Activated T-helper 17 cell treated with anti-CD3 and anti-CD28 coated beads, Interleukin-2, amount 50 U/mL, for 72 hours (primary cell): ENCODE results near the gene PTBP1. TPM values are rescaled to one million over a fixed set of nuclear protein-coding genes. Genes with fewer than 3 reads are reported as not detected.

Experiments
- ATAC-seq: fragments of 150-1000 bp; cut with Tn5 transposase; replicated peaks from 2 replicates; pipeline ENCODE4 v1.10.0; 2021; ENCODE audit warnings: mild to moderate bottlenecking, moderate library complexity
- H3K27ac Mint-ChIP-seq: one replicate; pipeline ENCODE4 v1.8.0; 2022; ENCODE audit warnings: mixed read lengths
- H3K27me3 Mint-ChIP-seq: one replicate; pipeline ENCODE4 v1.8.0; 2022; ENCODE audit warnings: mixed read lengths
- H3K36me3 Mint-ChIP-seq: one replicate; pipeline ENCODE4 v1.8.0; 2022; ENCODE audit warnings: low read depth, mild to moderate bottlenecking, mixed read lengths
- H3K4me1 Mint-ChIP-seq: one replicate; pipeline ENCODE4 v1.8.0; 2022; ENCODE audit warnings: mixed read lengths
- H3K4me3 Mint-ChIP-seq: one replicate; pipeline ENCODE4 v1.8.0; 2022; ENCODE audit warnings: mild to moderate bottlenecking, mixed read lengths
- H3K9me3 Mint-ChIP-seq: one replicate; pipeline ENCODE4 v1.8.0; 2022; ENCODE audit warnings: mixed read lengths
- total RNA-seq, 2 donors: library from RNA; stranded (reverse); gene quantifications; one replicate each; pipeline ENCODE4 v1.2.3, GENCODE V29; 2022

Gene PTBP1
- total RNA-seq, 2 donors from 2014 or later, result 405 to 726 TPM

DNA sequence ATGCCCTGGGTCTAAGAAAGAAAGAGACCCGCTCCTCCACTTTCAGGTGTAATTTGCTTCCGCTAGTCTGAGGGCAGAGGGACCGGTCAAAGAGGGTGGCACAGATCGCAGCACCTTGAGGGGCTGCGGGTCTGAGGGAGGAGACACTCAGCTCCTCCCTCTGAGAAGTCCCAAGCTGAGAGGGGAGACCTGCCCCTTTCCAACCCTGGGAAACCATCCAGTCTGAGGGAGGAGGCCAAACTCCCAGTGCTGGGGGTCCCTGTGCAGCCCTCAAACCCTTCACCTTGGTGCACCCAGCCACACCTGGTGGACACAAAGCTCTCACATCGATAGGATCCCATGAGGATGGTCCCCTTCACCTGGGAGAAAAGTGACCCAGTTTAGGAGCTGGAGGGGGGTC lies 33.4 kb upstream of the PTBP1 start:
- ATAC-seq, result no peak
- Mint-ChIP-seq H3K27ac (no peak overlapping the region), H3K4me1 (no peaks in the 10 kb centered on the region), H3K27me3 (peaks cover 6% of the 10 kb centered on the region), H3K4me3 (no peak overlapping the region), H3K9me3 (no peaks in the 10 kb centered on the region), H3K36me3 (no peaks in the 10 kb centered on the region)

DNA sequence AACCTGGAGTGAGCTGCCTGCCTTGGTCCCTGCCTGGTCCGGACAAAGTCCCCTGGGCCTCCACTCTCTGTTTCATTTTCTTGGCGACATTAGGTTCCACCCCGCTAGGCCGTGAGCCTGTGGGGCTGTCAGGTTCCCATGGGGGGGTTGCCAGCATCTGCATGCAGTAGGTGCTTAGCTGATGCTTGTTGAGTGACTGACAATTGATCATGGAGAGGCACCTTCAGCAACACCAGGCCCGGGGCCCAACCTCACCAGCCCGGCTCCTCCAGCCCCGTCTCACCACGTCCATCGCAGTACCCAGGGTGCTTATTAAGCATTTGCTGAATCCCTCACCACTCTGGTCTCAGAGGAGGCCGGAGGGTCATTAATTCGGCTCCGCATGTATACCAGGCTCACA lies 33.0 kb upstream of the PTBP1 start:
- Mint-ChIP-seq H3K9me3 (no peaks in the 10 kb centered on the region), H3K36me3 (no peaks in the 10 kb centered on the region), H3K27ac (no peak overlapping the region), H3K4me1 (no peaks in the 10 kb centered on the region), H3K27me3 (peaks cover 6% of the 10 kb centered on the region), H3K4me3 (no peak overlapping the region)
- ATAC-seq, result no peak

DNA sequence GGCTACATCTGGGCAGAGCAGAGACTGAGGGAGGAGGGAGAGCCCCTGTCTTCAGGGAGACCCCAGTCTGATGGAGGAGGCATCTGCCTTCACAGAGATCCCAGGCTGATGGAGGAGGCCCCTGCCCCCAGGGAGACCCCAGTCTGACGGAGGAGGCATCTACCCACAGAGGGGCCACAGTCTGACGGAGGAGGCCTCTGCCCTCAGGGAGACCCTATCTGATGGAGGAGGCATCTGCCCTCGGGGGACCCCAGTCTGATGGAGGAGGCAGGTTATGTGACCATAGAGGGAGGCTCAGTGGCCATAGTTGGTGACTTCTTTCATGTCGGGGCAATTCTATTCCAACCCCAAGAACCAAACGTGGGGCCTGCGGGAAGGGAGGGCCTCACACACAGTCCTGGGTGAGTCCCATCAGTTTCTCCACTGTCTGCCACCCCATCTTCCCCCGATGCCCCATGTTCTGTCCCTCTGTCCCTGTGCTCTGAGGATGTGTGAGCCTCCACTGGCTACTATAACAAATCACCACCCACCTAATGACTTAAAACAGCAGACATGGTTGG lies 32.0 kb upstream of the PTBP1 start:
- no peak overlapping the region for H3K27ac Mint-ChIP-seq
- ATAC-seq, result no peak
- H3K36me3 Mint-ChIP-seq, result no peaks in the 10 kb centered on the region
- no peaks in the 10 kb centered on the region for H3K4me1 Mint-ChIP-seq
- no peaks in the 10 kb centered on the region for H3K9me3 Mint-ChIP-seq
- no peak overlapping the region for H3K4me3 Mint-ChIP-seq
- peaks cover 6% of the 10 kb centered on the region for H3K27me3 Mint-ChIP-seq

DNA sequence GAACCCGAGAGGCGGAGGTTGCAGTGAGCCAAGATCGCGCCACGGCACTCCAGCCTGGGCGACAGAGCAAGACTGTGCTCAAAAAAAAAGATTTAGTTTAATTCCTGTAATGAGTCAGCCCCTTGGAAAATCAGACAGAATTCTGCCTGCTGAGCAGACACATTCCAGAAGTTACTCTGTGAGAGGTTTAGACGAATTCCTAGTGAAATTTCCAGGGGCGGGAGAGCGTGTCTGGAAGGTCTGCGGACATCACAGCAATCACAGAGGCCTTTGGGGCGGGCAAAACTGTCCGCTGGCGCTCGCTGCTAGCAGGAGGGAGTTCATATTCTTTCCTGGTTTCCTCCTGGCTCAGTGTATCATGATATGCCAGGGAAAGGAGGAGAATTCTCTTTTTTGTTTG lies 28.8 kb upstream of the PTBP1 start:
- Mint-ChIP-seq H3K4me1 (no peaks in the 10 kb centered on the region), H3K36me3 (no peaks in the 10 kb centered on the region), H3K4me3 (no peak overlapping the region), H3K27me3 (peaks cover 6% of the 10 kb centered on the region), H3K9me3 (no peaks in the 10 kb centered on the region), H3K27ac (no peak overlapping the region)
- ATAC-seq, result no peak

DNA sequence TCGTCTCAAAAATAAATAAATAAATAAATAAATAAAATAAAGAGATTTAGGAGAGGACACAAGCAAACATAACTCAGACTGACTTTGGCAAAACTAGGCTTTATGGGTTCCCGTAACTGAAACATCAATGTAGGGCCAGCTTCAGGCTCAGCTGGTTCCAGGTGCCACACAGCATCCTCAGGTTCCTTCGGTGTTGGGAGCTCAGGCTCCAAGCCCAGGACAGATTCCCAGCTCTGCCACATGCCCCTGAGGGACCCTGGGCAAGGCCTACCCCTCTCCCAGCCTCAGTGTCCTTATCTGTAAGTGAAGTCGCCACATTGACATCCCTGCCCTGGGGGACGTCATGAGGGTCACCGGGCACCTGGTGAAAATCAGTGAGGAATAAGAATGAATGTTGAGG lies 27.6 kb upstream of the PTBP1 start:
- Mint-ChIP-seq H3K27me3 (peaks cover 6% of the 10 kb centered on the region), H3K4me1 (no peaks in the 10 kb centered on the region), H3K4me3 (no peak overlapping the region), H3K9me3 (no peaks in the 10 kb centered on the region), H3K36me3 (no peaks in the 10 kb centered on the region), H3K27ac (no peak overlapping the region)
- no peak for ATAC-seq

DNA sequence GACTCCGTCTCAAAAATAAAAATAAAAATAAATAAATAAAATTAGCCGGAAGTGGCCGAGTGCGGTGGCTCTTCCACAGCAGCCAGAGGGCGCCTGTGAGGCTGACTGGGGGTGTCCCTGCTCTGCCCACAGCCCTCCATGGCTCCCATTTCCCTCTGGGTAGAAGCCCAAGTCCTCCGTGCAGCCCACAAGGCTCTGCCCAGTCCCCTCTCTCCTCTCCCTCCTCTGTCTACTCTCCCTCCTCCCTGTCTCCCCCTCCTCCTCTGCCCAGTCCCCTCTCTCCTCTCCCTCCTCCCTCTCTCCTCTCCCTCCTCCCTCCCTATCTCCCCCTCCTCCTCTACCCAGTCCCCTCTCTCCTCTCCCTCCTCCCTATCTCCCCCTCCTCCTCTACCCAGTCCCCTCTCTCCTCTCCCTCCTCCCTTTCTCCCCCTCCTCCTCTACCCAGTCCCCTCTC lies 25.9 kb upstream of the PTBP1 start:
- no peaks in the 10 kb centered on the region for H3K4me1 Mint-ChIP-seq
- peaks cover 6% of the 10 kb centered on the region for H3K27me3 Mint-ChIP-seq
- peak; percentile 72 for ATAC-seq
- H3K4me3 Mint-ChIP-seq, result no peak overlapping the region
- no peak overlapping the region for H3K27ac Mint-ChIP-seq
- H3K9me3 Mint-ChIP-seq, result no peaks in the 10 kb centered on the region
- H3K36me3 Mint-ChIP-seq, result no peaks in the 10 kb centered on the region

DNA sequence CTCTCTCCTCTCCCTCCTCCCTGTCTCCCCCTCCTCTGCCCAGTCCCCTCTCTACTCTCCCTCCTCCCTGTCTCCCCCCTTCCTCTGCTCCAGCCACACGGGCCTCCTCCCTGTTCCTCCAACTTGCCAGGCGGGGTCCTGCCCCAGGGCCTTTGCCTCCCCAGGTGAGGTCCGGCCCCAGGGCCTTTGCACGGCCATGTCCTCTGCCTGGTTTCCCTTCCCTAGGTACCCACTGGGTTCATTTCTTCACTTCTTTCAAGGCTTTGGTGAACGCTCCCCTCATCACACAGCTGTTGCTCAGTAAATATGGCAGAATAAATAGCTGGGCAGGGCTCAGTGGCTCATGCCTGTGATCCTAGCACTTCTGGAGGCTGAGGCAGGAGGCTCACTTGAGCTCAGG lies 25.2 kb upstream of the PTBP1 start:
- H3K9me3 Mint-ChIP-seq, result no peaks in the 10 kb centered on the region
- peaks cover 2% of the 10 kb centered on the region for H3K27me3 Mint-ChIP-seq
- H3K36me3 Mint-ChIP-seq, result no peaks in the 10 kb centered on the region
- H3K27ac Mint-ChIP-seq, result no peak overlapping the region
- H3K4me1 Mint-ChIP-seq, result no peaks in the 10 kb centered on the region
- H3K4me3 Mint-ChIP-seq, result no peak overlapping the region
- no peak for ATAC-seq

DNA sequence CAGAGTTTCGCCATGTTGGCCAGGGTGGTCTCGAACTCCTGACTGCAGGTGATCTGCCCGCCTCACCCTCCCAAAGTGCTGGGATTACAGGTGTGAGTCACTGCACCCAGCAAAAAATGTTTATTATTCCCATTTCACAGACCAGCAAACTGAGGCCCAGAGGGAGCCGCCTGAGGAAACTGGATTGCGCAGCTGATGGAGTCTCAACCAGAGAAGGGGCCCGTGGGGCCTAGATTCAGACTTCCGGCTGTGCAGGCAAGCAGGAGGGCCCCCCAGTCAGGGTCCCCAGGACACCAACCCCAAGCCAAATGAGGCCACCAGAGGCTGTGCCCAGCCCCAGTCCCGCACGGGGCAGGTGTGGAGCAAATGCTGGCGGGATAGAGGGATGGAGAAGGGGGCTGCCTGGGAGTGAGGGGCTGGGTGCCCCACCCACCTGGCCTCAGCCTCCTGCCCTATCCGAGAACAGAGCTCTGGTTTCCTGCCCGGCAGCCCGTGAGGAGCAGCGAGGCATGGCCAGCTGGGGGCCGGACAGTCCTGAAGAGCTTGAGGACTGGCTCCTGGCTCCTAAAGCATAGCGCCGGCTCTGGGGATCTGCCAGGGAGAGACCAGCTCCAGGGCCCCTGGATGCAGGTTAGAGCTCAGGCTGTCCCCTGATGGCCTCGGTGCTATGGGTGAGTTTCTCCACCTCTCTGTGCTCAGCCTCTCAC lies 24.4 kb upstream of the PTBP1 start:
- ATAC-seq, result no peak
- H3K36me3 Mint-ChIP-seq, result no peaks in the 10 kb centered on the region
- H3K27ac Mint-ChIP-seq, result no peak overlapping the region
- no peaks in the 10 kb centered on the region for H3K27me3 Mint-ChIP-seq
- no peaks in the 10 kb centered on the region for H3K4me1 Mint-ChIP-seq
- no peak overlapping the region for H3K4me3 Mint-ChIP-seq
- H3K9me3 Mint-ChIP-seq, result no peaks in the 10 kb centered on the region

DNA sequence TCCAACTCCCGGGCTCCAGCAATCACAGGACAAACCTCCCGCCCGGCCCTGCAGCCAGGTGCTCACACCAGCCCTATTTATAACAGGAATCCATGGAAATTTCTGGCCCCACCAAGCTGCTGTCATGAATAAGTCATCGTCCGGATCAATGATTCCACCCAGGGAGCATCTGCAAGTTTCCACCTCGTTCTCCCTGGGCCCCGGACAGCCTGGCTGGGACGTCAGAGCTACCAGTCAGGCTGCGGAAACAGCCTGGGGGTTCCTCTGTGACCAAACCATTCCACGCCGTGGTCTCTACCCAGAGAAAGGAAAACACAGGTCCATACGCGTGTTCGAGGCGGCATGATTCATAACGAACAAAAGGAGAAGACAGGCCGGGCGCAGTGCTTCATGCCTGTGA lies 20.7 kb upstream of the PTBP1 start:
- H3K9me3 Mint-ChIP-seq, result no peaks in the 10 kb centered on the region
- no peaks in the 10 kb centered on the region for H3K36me3 Mint-ChIP-seq
- H3K4me3 Mint-ChIP-seq, result no peak overlapping the region
- no peaks in the 10 kb centered on the region for H3K27me3 Mint-ChIP-seq
- no peak for ATAC-seq
- no peak overlapping the region for H3K27ac Mint-ChIP-seq
- no peaks in the 10 kb centered on the region for H3K4me1 Mint-ChIP-seq

DNA sequence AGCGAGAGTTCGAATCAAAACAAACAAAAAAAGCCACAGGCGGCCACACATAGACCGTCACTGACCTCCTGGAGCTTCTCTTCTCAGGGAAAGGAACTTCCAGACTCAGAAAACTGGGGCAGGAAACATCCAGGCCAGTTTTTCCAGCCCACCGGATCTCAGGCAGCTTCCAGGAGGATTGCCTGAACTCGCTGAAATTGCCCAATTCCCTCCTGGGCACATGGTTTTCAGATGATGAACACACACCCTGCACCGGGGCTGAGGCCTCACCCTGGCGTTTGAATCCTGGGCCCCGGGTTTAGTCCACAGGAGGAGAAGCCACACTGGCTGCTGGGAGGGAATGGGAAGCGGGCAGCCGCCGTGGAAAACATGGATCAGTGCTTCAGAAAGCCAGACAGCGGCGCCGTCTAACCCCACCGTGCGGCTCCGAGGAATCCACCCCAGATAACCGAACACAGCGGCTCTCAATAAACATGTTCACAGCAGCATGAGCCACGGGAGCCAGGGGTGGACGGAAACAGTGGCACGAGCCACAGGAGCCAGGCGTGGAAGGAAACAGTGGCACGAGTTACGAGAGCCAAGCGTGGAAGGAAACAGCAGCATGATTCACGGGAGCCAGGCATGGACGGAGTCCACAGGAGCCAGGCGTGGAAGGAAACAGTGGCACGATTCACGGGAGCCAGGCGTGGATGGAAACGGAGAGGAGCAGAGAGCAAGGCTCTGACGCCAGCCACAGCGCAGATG lies 18.2 kb upstream of the PTBP1 start:
- ATAC-seq, result no peak
- H3K4me3 Mint-ChIP-seq, result no peak overlapping the region
- H3K9me3 Mint-ChIP-seq, result no peaks in the 10 kb centered on the region
- no peaks in the 10 kb centered on the region for H3K4me1 Mint-ChIP-seq
- H3K27me3 Mint-ChIP-seq, result no peaks in the 10 kb centered on the region
- H3K36me3 Mint-ChIP-seq, result no peaks in the 10 kb centered on the region
- H3K27ac Mint-ChIP-seq, result no peak overlapping the region

DNA sequence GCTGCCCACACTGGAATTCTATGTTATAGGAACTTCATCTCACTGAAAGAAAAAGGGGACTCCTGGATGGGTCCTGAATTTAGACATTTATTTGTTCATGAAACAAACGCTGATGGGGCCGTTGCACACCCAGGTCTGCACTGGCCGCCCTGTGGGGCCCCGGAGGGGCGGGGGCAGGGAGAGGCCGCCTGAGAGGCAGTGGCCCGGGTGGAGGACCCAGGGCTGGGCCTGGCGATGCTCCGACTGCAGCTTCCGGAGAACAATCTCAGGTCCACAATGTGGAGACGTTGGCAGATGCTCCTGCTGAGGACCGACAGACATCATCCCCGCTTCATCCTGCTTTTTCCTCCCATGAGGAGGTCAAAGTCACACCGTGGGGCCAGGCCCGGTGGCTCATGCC lies 16.3 kb upstream of the PTBP1 start:
- Mint-ChIP-seq H3K9me3 (no peaks in the 10 kb centered on the region), H3K27ac (no peak overlapping the region), H3K27me3 (no peaks in the 10 kb centered on the region), H3K36me3 (no peaks in the 10 kb centered on the region), H3K4me3 (no peak overlapping the region), H3K4me1 (no peaks in the 10 kb centered on the region)
- ATAC-seq, result no peak

DNA sequence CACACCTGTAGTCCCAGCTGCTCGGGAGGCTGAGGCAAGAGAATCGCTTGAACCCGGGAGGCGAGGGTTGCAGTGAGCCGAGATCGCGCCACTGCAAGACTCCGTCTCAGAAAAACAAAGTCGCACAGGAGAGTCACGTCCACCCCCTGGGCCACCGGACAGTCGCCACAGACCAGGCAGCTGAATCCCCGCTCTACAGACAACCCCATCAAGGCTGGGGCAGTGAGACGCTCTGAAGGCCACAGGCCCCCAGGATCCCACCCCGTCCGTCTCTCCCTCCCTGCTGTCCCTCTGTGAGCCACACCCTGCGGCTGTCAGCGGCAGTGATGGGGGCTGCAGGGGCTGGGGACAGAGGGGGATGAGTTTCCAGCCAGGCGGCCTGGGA lies 15.5 kb upstream of the PTBP1 start:
- Mint-ChIP-seq H3K36me3 (no peaks in the 10 kb centered on the region), H3K4me3 (no peak overlapping the region), H3K27ac (no peak overlapping the region), H3K27me3 (no peaks in the 10 kb centered on the region), H3K9me3 (no peaks in the 10 kb centered on the region), H3K4me1 (no peaks in the 10 kb centered on the region)
- no peak for ATAC-seq

DNA sequence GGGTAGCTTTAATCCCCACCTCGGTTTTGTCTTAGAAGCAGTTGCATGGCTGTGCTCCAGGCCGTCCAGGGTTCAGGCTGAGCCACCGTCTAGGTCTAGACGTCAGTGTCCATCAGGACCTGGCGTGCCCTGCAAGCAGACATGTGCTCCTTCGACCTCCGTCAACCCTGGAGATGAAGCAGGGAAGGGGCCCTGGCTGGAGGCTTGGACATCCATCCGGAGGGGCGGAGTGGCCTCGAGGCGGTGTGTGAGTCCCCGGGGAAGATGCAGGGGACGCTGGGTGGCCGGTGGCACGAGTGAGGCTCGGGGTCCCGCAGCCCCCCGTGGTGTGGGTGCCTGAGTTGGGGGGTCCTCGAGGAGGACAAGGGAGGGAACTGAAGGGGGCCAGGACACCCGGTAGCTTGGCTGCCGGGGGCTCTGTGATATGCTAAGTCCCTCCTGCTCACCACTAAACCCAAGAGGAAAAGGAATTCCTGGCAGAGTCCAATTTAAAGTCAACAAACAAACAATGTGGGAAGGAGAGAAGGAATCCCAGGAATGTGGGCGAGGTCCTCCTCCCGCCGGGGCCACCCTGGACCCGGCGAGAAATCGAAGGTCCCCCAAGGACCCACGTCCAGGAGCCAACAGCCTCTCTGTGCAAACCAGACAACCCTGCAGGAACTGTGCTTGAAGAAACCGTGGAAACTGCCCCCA lies 14.9 kb upstream of the PTBP1 start:
- Mint-ChIP-seq H3K4me1 (no peaks in the 10 kb centered on the region), H3K27ac (no peak overlapping the region), H3K27me3 (no peaks in the 10 kb centered on the region), H3K4me3 (no peak overlapping the region), H3K36me3 (no peaks in the 10 kb centered on the region), H3K9me3 (no peaks in the 10 kb centered on the region)
- ATAC-seq, result no peak

DNA sequence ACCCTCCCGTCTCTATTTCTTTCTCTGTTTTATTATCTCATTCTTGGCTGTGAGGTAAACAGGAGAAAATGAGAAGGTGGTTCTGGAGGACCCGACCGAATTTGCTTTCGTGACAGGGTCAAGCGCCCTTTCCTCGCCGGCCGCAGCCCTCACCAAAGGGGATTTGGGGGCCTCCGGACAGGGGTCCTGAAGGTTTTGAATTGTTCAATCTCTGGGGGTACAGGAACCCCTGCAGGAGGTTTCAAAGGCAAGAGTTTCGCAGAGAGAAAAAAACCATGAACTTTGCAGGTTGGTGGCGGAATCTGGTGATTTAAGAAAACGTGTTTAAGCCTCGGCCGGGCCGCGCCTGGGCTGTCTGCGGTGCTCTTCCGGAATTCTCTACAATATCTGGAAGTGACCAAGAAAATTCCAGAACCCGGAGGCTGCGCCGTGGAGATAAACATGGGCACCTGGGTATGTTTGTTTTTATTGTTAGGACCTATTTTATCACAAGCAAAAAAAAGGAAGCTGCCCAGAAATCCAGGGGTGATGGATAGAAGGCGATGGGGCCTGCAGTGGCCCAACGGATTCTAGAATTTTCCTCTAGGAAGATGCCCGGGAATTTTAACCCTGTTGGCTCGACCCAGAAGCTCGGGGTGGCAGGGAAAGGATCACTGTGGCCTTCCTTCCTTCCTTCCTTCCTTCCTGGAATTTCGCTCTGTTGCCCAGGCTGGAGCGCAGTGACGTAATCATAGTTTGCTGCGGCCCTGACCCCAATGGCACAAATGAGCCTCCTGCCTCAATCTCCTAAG lies 14.2 kb upstream of the PTBP1 start:
- H3K9me3 Mint-ChIP-seq, result no peaks in the 10 kb centered on the region
- H3K27me3 Mint-ChIP-seq, result no peaks in the 10 kb centered on the region
- no peaks in the 10 kb centered on the region for H3K36me3 Mint-ChIP-seq
- H3K27ac Mint-ChIP-seq, result no peak overlapping the region
- H3K4me3 Mint-ChIP-seq, result no peak overlapping the region
- no peaks in the 10 kb centered on the region for H3K4me1 Mint-ChIP-seq
- no peak for ATAC-seq
